Measurements from ENCODE around the gene XPO5. TPM values are rescaled to one million over a fixed set of nuclear protein-coding genes. Genes with fewer than 3 reads are reported as not detected.

XPO5 gene
- total and polyA plus RNA-seq, 7 donors, result 12.3 to 40.1 (median 19.2) TPM

DNA sequence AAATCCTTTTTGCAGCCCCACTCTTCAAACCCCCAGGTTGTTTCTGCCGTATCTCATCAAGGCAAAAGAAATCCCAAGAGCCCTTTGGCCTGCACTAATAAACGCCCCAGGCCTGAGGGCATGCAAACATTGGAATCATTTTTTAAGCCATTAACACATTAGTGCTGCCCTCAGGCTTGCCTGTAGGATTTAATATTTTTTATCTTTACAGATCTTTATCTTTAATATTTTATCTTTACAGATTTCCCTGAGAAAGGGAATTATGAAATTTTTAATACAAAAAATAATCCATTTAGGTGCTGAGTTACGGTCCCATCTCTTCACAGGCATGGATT, 38.5 kb upstream of the XPO5 start:
- no peak for ATAC-seq
- Histone ChIP-seq H3K27me3 (ENCODE audit: insufficient read depth in 3 of 3, low read length in 2 of 3) (no peaks in the 10 kb centered on the region), H3K27ac (peak overlapping the region; percentile 11), H3K4me3 (no peak overlapping the region), H3K36me3 (ENCODE audit: insufficient read depth in 1 of 2, low read depth in 1 of 2) (peaks cover 0 to 66% of the 10 kb centered on the region in 2 donors), H3K4me1 (no peaks in the 10 kb centered on the region), H3K9me3 (no peaks in the 10 kb centered on the region)
- TF ChIP-seq, protein P1, sequence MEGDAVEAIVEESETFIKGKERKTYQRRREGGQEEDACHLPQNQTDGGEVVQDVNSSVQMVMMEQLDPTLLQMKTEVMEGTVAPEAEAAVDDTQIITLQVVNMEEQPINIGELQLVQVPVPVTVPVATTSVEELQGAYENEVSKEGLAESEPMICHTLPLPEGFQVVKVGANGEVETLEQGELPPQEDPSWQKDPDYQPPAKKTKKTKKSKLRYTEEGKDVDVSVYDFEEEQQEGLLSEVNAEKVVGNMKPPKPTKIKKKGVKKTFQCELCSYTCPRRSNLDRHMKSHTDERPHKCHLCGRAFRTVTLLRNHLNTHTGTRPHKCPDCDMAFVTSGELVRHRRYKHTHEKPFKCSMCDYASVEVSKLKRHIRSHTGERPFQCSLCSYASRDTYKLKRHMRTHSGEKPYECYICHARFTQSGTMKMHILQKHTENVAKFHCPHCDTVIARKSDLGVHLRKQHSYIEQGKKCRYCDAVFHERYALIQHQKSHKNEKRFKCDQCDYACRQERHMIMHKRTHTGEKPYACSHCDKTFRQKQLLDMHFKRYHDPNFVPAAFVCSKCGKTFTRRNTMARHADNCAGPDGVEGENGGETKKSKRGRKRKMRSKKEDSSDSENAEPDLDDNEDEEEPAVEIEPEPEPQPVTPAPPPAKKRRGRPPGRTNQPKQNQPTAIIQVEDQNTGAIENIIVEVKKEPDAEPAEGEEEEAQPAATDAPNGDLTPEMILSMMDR (IDR thresholded peaks at IDR 0.05), result no peak
- DNase-seq, result no peak
- intact Hi-C loops (cut with DNase I), result no loop called here
- 80 to 85% (median 80%) methylated on average over 3 of the region's 3 CpGs for WGBS, 3 donors

DNA sequence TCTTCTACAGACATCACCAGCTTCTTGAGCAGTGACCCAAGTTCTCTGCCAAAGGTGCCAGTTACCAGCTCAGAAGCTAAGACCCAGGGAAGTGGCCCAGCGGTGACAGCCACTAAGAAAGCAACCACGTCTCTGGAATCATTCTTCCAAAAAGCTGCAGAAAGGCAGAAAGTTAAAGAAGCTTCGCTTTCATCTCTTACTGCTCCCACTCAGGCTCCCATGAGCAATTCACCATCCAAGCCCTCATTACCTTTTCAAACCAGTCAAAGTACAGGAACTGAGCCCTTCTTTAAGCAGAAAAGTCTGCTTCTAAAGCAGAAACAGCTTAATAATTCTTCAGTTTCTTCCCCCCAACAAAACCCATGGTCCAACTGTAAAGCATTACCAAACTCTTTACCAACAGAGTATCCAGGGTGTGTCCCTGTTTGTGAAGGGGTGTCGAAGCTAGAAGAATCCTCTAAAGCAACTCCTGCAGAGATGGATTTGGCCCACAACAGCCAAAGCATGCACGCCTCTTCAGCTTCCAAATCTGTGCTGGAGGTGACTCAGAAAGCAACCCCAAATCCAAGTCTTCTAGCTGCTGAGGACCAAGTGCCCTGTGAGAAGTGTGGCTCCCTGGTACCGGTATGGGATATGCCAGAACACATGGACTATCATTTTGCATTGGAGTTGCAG, 38.0 kb upstream of the XPO5 start:
- Histone ChIP-seq H3K27ac (no peak overlapping the region), H3K4me3 (no peak overlapping the region), H3K36me3 (ENCODE audit: insufficient read depth in 1 of 2, low read depth in 1 of 2) (peaks cover 0 to 62% of the 10 kb centered on the region in 2 donors), H3K27me3 (ENCODE audit: insufficient read depth in 3 of 3, low read length in 2 of 3) (no peaks in the 10 kb centered on the region), H3K4me1 (no peaks in the 10 kb centered on the region), H3K9me3 (no peaks in the 10 kb centered on the region)
- DNase-seq (no peak), ATAC-seq (no peak)
- intact Hi-C loops (cut with DNase I), result no loop called here
- TF ChIP-seq, protein P1 (IDR thresholded peaks at IDR 0.05), result no peak
- WGBS, 3 donors, result 93 to 94% (median 94%) methylated on average over 6 of the region's 6 CpGs

DNA sequence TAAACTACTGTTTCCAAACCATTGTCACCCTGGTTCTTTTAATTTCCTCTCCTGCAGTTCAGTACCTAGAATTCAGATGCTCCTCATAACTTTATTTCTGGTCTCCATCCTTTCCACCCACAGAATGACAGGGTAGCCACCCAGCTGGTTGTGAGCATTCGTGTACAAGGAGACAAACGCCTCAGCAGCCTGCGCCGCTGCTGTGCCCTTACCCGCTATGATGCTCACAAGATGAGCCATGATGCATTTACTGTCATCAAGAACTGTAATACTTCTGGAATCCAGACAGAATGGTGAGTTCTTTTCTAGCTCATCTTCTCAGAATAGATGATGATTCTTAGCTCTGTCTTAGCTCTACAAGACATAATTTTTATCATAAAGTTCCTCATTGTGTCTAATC, 34.6 kb upstream of the XPO5 start:
- Histone ChIP-seq H3K36me3 (ENCODE audit: insufficient read depth in 1 of 2, low read depth in 1 of 2) (peaks cover 0 to 71% of the 10 kb centered on the region in 2 donors), H3K4me1 (no peaks in the 10 kb centered on the region), H3K4me3 (no peak overlapping the region), H3K9me3 (no peaks in the 10 kb centered on the region), H3K27ac (no peak overlapping the region), H3K27me3 (ENCODE audit: insufficient read depth in 3 of 3, low read length in 2 of 3) (no peaks in the 10 kb centered on the region)
- WGBS, 3 donors, result 92 to 98% (median 94%) methylated on average over 5 of the region's 5 CpGs
- no peak for DNase-seq
- TF ChIP-seq, protein P1 (IDR thresholded peaks at IDR 0.05), result no peak
- intact Hi-C loops (cut with DNase I), result no loop called here
- no peak for ATAC-seq

DNA sequence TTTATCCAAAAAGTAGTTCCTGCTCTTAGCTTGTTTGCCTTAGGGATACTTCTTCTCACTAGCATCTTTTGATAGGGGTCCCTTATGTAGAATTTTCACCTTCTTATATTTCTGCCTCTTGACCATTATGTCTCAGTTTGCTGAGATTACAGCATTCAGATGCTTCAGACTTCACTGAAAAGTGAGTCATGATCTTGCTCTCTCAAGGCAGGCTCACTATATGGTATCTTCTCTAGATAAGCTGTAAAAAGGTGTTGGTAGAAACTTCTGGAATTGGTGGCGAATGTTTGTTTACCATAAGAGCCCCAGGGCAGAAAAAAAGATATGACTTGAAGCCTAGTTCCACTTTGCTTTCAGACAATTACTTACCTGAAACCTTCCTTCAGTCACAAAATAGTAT, 33.6 kb upstream of the XPO5 start:
- WGBS, 3 donors, result 96 to 100% (median 97%) methylated on average over 1 of the region's 1 CpG
- TF ChIP-seq, protein P1 (IDR thresholded peaks at IDR 0.05), result no peak
- Histone ChIP-seq H3K4me1 (no peaks in the 10 kb centered on the region), H3K27ac (no peak overlapping the region), H3K27me3 (ENCODE audit: insufficient read depth in 3 of 3, low read length in 2 of 3) (no peaks in the 10 kb centered on the region), H3K4me3 (no peak overlapping the region), H3K36me3 (ENCODE audit: insufficient read depth in 1 of 2, low read depth in 1 of 2) (peaks cover 0 to 74% of the 10 kb centered on the region in 2 donors), H3K9me3 (no peaks in the 10 kb centered on the region)
- intact Hi-C loops (cut with DNase I), result loop anchor here in 1 of 2 donors (2.0 kb wide), 1 partner anchor 469 kb away; no protein-coding TSS in a partner anchor
- ATAC-seq (no peak), DNase-seq (no peak)

DNA sequence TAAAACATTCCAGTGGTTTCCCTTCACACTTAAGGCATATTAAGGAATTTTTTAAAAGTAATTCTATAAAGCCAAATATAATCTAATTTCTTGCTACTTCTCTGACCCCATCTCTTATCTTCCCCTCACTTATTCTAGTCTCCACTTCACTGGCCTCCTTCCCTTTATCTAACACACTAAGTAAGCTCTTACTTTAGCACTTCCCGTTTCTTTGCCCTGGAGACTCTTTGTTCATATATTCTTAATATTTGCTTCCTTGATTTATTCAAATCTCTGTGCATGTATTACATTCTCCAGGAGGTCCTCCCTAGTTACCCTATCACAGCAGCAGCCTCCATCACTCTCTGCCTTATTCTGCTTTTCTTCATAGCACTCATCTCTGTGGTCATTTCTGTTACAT, 33.0 kb upstream of the XPO5 start:
- H3K36me3 ChIP-seq (ENCODE audit: insufficient read depth in 1 of 2, low read depth in 1 of 2), result peaks cover 0 to 74% of the 10 kb centered on the region in 2 donors

More for the DNA sequence above, 33.0 kb upstream of the XPO5 start:
- no peak for DNase-seq
- no peak overlapping the region for H3K4me3 ChIP-seq
- H3K27me3 ChIP-seq (ENCODE audit: insufficient read depth in 3 of 3, low read length in 2 of 3), result no peaks in the 10 kb centered on the region
- ATAC-seq, result no peak
- no peaks in the 10 kb centered on the region for H3K9me3 ChIP-seq
- intact Hi-C loops (cut with DNase I), result loop anchor here in 1 of 2 donors (2.0 kb wide), 1 partner anchor 470 kb away; no protein-coding TSS in a partner anchor
- TF ChIP-seq, protein P1 (IDR thresholded peaks at IDR 0.05), result no peak
- 76 to 82% (median 76%) methylated on average over 1 of the region's 1 CpG for WGBS, 3 donors
- H3K27ac ChIP-seq, result no peak overlapping the region
- no peaks in the 10 kb centered on the region for H3K4me1 ChIP-seq
